GF-D8 (cell line): ENCODE results near the gene MLXIPL.
"Not testable (repeated sequence)": the region's sequence is repeated elsewhere in the genome, so short reads cannot be mapped to it uniquely, and the experiment has no call there.

Source experiments
- DNase-seq: peaks from one replicate; lab custom pipeline; 2025; lab: John Stamatoyannopoulos, UW

The MLXIPL gene

GRCh38 chr7:73577627-73578341 lies 46.5 kb downstream of the MLXIPL start:
- no peak for DNase-seq

GRCh38 chr7:73573791-73574190 lies 50.5 kb downstream of the MLXIPL start:
- no peak for DNase-seq

- no peak for DNase-seq
These were observed 51.0 kb downstream of the MLXIPL start for GRCh38 chr7:73573276-73573675.

GRCh38 chr7:73572767-73573186 lies 51.5 kb downstream of the MLXIPL start:
- DNase-seq, result no peak

- no peak for DNase-seq
These were observed 53.3 kb downstream of the MLXIPL start for GRCh38 chr7:73570977-73571376.

GRCh38 chr7:73570521-73570920 lies 53.8 kb downstream of the MLXIPL start:
- DNase-seq, result no peak

GRCh38 chr7:73569042-73569608 lies 55.2 kb downstream of the MLXIPL start:
- DNase-seq, result no peak

GRCh38 chr7:73567846-73568685 lies 56.3 kb downstream of the MLXIPL start:
- DNase-seq, result no peak

- no peak for DNase-seq
These were observed 57.2 kb downstream of the MLXIPL start for GRCh38 chr7:73567140-73567539.

- not testable (repeated sequence) for DNase-seq
These were observed 57.9 kb downstream of the MLXIPL start for GRCh38 chr7:73566431-73566830.

- DNase-seq, result no peak
These were observed 58.5 kb downstream of the MLXIPL start for GRCh38 chr7:73565675-73566340.

- no peak for DNase-seq
These were observed 64.0 kb downstream of the MLXIPL start for GRCh38 chr7:73560109-73560835.

GRCh38 chr7:73557397-73558257 lies 66.7 kb downstream of the MLXIPL start, which contains the start of gene BCL7B:
Gene BCL7B, minus strand, starts transcription at chr7:73557690. Its CDS starts 112 bp downstream, at chr7:73557578.
- DNase-seq, result peak; percentile 47

GRCh38 chr7:73557108-73557396 lies 67.3 kb downstream of the MLXIPL start:
- DNase-seq, result peak; percentile 89

GRCh38 chr7:73556208-73557107 lies 67.9 kb downstream of the MLXIPL start:
- no peak for DNase-seq

GRCh38 chr7:73555411-73555982 lies 68.8 kb downstream of the MLXIPL start:
- DNase-seq, result no peak

- DNase-seq, result not testable (repeated sequence)
These were observed 74.2 kb downstream of the MLXIPL start for GRCh38 chr7:73550093-73550492.

GRCh38 chr7:73549176-73549575 lies 75.1 kb downstream of the MLXIPL start:
- DNase-seq, result no peak

- DNase-seq, result no peak
These were observed 76.5 kb downstream of the MLXIPL start for GRCh38 chr7:73547841-73548240.
